ENCODE results near the gene CDH13. TPM values are rescaled to one million over a fixed set of nuclear protein-coding genes. Genes with fewer than 3 reads are reported as not detected.

CDH13 gene
- total and polyA plus RNA-seq, 2 donors (not counting 3 experiments of a cell fraction or from before 2014, with no cell fraction given) = 96.6 to 124 TPM

GRCh38 chr16:83160287-83161020 is 533.7 kb downstream of the CDH13 start:
- FAIRE-seq (no peak), DNase-seq (ENCODE audit: low read depth, low spot score) (no peak)
- Histone ChIP-seq H3K27ac (ENCODE audit: insufficient read depth, low read depth, low read length) (no peak overlapping the region), H2AFZ (ENCODE audit: low read depth, low read length) (no peak overlapping the region), H3K27me3 (ENCODE audit: control insufficient read depth in 2 of 2, insufficient read depth in 2 of 2, low read length in 2 of 2) (no peaks in the 10 kb centered on the region), H3K9me1 (replicated peaks; ENCODE audit: control insufficient read depth, extremely low read depth, insufficient read depth, low read length) (no peaks in the 10 kb centered on the region), H3K4me3 (replicated peaks in 1 of 3; ENCODE audit: insufficient read depth in 1 of 3, low read depth in 1 of 3, low read length in 3 of 3) (no peak overlapping the region), H3K9me3 (replicated peaks; ENCODE audit: control insufficient read depth, insufficient read depth, low read length) (no peaks in the 10 kb centered on the region), H3K9ac (replicated peaks; ENCODE audit: extremely low read depth, insufficient read depth, low read length) (no peak overlapping the region), H3K36me3 (ENCODE audit: control insufficient read depth in 2 of 2, extremely low read depth in 1 of 2, insufficient read depth in 2 of 2, low read length in 2 of 2) (no peaks in the 10 kb centered on the region), H3K79me2 (ENCODE audit: control insufficient read depth, insufficient read depth, low read length) (no peaks in the 10 kb centered on the region), H3K4me1 (ENCODE audit: control insufficient read depth, extremely low read depth, insufficient read depth, low read length) (no peaks in the 10 kb centered on the region), H3K4me2 (ENCODE audit: insufficient read depth, low read length) (no peak overlapping the region), H4K20me1 (replicated peaks; ENCODE audit: control insufficient read depth, extremely low read depth, insufficient read depth, low read length) (no peaks in the 10 kb centered on the region)
- intact Hi-C loops (cut with micrococcal nuclease) (no loop called here), dilution Hi-C loops (cut with MboI; ENCODE audit: extremely low pct_ligation_motif_present, low sequenced_read_pairs) (no loop called here)
- ChIA-PET POLR2A (no interaction called here), CTCF (interaction anchor here (1.1 kb wide), 1 partner anchor 12 kb away, joined by 3 read pairs; no protein-coding TSS in a partner anchor)
- no peak for TF ChIP-seq EZH2 (IDR thresholded peaks at IDR 0.05; ENCODE audit: borderline replicate concordance, low read depth, low read length, severe bottlenecking)
- BruUV-seq (replicated peaks) = no TSS peak

GRCh38 chr16:83162791-83163190 is 536.0 kb downstream of the CDH13 start:
- Histone ChIP-seq H3K27me3 (ENCODE audit: control insufficient read depth in 2 of 2, insufficient read depth in 2 of 2, low read length in 2 of 2) (no peaks in the 10 kb centered on the region), H3K4me3 (replicated peaks in 1 of 3; ENCODE audit: insufficient read depth in 1 of 3, low read depth in 1 of 3, low read length in 3 of 3) (no peak overlapping the region), H3K36me3 (ENCODE audit: control insufficient read depth in 2 of 2, extremely low read depth in 1 of 2, insufficient read depth in 2 of 2, low read length in 2 of 2) (no peaks in the 10 kb centered on the region), H3K9me3 (replicated peaks; ENCODE audit: control insufficient read depth, insufficient read depth, low read length) (no peaks in the 10 kb centered on the region), H3K4me2 (ENCODE audit: insufficient read depth, low read length) (no peak overlapping the region), H3K9ac (replicated peaks; ENCODE audit: extremely low read depth, insufficient read depth, low read length) (no peak overlapping the region), H3K79me2 (ENCODE audit: control insufficient read depth, insufficient read depth, low read length) (no peaks in the 10 kb centered on the region), H3K4me1 (ENCODE audit: control insufficient read depth, extremely low read depth, insufficient read depth, low read length) (no peaks in the 10 kb centered on the region), H3K9me1 (replicated peaks; ENCODE audit: control insufficient read depth, extremely low read depth, insufficient read depth, low read length) (no peaks in the 10 kb centered on the region), H4K20me1 (replicated peaks; ENCODE audit: control insufficient read depth, extremely low read depth, insufficient read depth, low read length) (no peaks in the 10 kb centered on the region), H2AFZ (ENCODE audit: low read depth, low read length) (no peak overlapping the region), H3K27ac (ENCODE audit: insufficient read depth, low read depth, low read length) (no peak overlapping the region)
- dilution Hi-C loops (cut with MboI; ENCODE audit: extremely low pct_ligation_motif_present, low sequenced_read_pairs) = no loop called here
- ChIA-PET POLR2A (no interaction called here), CTCF (no interaction called here)
- no TSS peak for BruUV-seq (replicated peaks)
- no peak for TF ChIP-seq POLR2A (IDR thresholded peaks at IDR 0.05; ENCODE audit: low read depth, low read length)
- no peak for TF ChIP-seq POLR2AphosphoS5 (IDR thresholded peaks at IDR 0.05; ENCODE audit: insufficient read depth, low read depth, low read length)
- TF ChIP-seq JUN (IDR thresholded peaks at IDR 0.05; ENCODE audit: borderline replicate concordance, insufficient read depth, insufficient read length, low read depth) = no peak
- no peak for TF ChIP-seq MYC (IDR thresholded peaks at IDR 0.05; ENCODE audit: low read depth, low read length)
- TF ChIP-seq FOS (IDR thresholded peaks at IDR 0.05; ENCODE audit: borderline replicate concordance, insufficient read depth, low read length) = no peak
- TF ChIP-seq GATA2 (IDR thresholded peaks at IDR 0.05; ENCODE audit: insufficient read depth, insufficient read length, low read depth, low read length) = no peak
- no peak for TF ChIP-seq CTCF (IDR thresholded peaks at IDR 0.05; ENCODE audit: extremely low read depth in 1 of 2, insufficient read depth in 1 of 2, low read depth in 1 of 2, low read length in 2 of 2)
- TF ChIP-seq MAX (IDR thresholded peaks at IDR 0.05; ENCODE audit: insufficient read depth, insufficient read length) = no peak
- TF ChIP-seq EZH2 (IDR thresholded peaks at IDR 0.05; ENCODE audit: borderline replicate concordance, low read depth, low read length, severe bottlenecking) = no peak
- intact Hi-C loops (cut with micrococcal nuclease) = no loop called here
- DNase-seq (ENCODE audit: low read depth, low spot score) = no peak
- FAIRE-seq = no peak

All from endothelial cell of umbilical vein (primary cell).